Suprapubic skin (tissue), 4 donors: ENCODE data around the gene BICC1. TPM values are rescaled to one million over a fixed set of nuclear protein-coding genes. Genes with fewer than 3 reads are reported as not detected.
"Not testable (repeated sequence)": the region's sequence is repeated elsewhere in the genome, so short reads cannot be mapped to it uniquely, and the experiment has no call there.

Experiments
- DNase-seq, 2 donors: peaks; one replicate each; pipeline ENCODE4 v3.0.0-alpha.2; 2019; ENCODE audit warnings: low spot score in 2 of 2
- H3K27ac ChIP-seq: fragments of 200-600 bp; sonication (generic); one replicate; pipeline ENCODE4 v1.5.1; 2019
- H3K27me3 ChIP-seq: fragments of 200-600 bp; sonication (generic); one replicate; pipeline ENCODE4 v1.5.1; 2019
- H3K36me3 ChIP-seq: fragments of 200-600 bp; sonication (generic); one replicate; pipeline ENCODE4 v1.5.1; 2019
- H3K4me1 ChIP-seq: fragments of 200-600 bp; sonication (generic); one replicate; pipeline ENCODE4 v1.5.1; 2019
- H3K4me3 ChIP-seq: fragments of 200-600 bp; sonication (generic); one replicate; pipeline ENCODE4 v1.5.1; 2019; ENCODE audit warnings: mild to moderate bottlenecking
- H3K9me3 ChIP-seq: fragments of 200-600 bp; sonication (generic); one replicate; pipeline ENCODE4 v1.5.1; 2019
- EP300 ChIP-seq: sonication (generic); formaldehyde crosslinking; IDR thresholded peaks from one replicate; pipeline ENCODE4 v1.6.1; 2017; ENCODE audit warnings: antibody characterized with exemption
- POLR2A ChIP-seq, 2 donors: fragments of 450-650 bp; IDR thresholded peaks; one replicate each; pipeline ENCODE4 v1.6.1; 2017; ENCODE audit warnings: antibody characterized with exemption in 2 of 2, mild to moderate bottlenecking in 2 of 2, moderate library complexity in 2 of 2
- POLR2AphosphoS5 ChIP-seq, 3 donors: sonication (generic); formaldehyde crosslinking; IDR thresholded peaks; one replicate each; pipeline ENCODE4 v1.6.1; 2017; ENCODE audit warnings: antibody characterized with exemption in 3 of 3
- WGBS: methylation state at CpG from one replicate; pipeline ENCODE4 v1.1.5; 2018; 5-methylcytosine and 5-hydroxymethylcytosine counted together
- total RNA-seq, 4 donors: library from RNA; depleted of rRNA; stranded (reverse); fragments of >200 nt; gene quantifications; one replicate each; pipeline ENCODE4 v1.1.0, GENCODE V29; 2016
- TF ChIP-seq, protein P1 (sequence below), 2 donors: fragments of 200-600 bp in 1 of 2; fragments of 450-650 bp in 1 of 2; sonication (generic) in 1 of 2; IDR thresholded peaks; one replicate each; pipeline ENCODE4 v1.5.1; 2016 to 2019; ENCODE audit warnings: antibody characterized with exemption in 2 of 2, mild to moderate bottlenecking in 1 of 2, moderate library complexity in 1 of 2

Gene BICC1
- total RNA-seq, 4 donors from 2014 or later: 2.4 to 6.9 (median 3.5) TPM

DNA sequence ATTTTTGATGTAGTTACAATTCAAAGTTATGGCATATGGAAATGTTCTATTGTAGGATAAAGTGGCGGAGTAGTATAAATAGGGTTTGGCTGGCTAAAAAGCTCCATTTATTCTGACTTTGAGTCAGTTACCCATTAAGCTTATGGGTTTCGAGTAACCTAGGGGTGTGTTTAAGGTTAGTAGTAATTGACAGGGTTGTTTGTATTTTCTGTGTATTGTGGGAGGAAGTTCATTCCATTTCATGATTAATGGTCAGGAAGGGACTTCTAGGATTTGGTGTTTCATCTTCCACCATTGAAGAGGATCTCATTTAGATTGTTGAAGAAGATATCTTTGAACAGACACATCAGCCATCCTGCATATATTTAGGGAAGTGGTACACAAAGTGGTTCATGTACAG, 75.0 kb downstream of the BICC1 start:
- Histone ChIP-seq H3K27me3 (no peaks in the 10 kb centered on the region), H3K27ac (no peak overlapping the region), H3K4me1 (peaks cover 15% of the 10 kb centered on the region), H3K4me3 (no peak overlapping the region), H3K9me3 (no peaks in the 10 kb centered on the region), H3K36me3 (no peaks in the 10 kb centered on the region)
- DNase-seq: no peak
- WGBS: 93% methylated on average over 2 of the region's 2 CpGs
- TF ChIP-seq, protein P1, sequence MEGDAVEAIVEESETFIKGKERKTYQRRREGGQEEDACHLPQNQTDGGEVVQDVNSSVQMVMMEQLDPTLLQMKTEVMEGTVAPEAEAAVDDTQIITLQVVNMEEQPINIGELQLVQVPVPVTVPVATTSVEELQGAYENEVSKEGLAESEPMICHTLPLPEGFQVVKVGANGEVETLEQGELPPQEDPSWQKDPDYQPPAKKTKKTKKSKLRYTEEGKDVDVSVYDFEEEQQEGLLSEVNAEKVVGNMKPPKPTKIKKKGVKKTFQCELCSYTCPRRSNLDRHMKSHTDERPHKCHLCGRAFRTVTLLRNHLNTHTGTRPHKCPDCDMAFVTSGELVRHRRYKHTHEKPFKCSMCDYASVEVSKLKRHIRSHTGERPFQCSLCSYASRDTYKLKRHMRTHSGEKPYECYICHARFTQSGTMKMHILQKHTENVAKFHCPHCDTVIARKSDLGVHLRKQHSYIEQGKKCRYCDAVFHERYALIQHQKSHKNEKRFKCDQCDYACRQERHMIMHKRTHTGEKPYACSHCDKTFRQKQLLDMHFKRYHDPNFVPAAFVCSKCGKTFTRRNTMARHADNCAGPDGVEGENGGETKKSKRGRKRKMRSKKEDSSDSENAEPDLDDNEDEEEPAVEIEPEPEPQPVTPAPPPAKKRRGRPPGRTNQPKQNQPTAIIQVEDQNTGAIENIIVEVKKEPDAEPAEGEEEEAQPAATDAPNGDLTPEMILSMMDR (IDR thresholded peaks at IDR 0.05): no peak
- TF ChIP-seq EP300 (no peak), POLR2A (IDR thresholded peaks at IDR 0.05) (no peak), POLR2AphosphoS5 (IDR thresholded peaks at IDR 0.05) (no peak)

DNA sequence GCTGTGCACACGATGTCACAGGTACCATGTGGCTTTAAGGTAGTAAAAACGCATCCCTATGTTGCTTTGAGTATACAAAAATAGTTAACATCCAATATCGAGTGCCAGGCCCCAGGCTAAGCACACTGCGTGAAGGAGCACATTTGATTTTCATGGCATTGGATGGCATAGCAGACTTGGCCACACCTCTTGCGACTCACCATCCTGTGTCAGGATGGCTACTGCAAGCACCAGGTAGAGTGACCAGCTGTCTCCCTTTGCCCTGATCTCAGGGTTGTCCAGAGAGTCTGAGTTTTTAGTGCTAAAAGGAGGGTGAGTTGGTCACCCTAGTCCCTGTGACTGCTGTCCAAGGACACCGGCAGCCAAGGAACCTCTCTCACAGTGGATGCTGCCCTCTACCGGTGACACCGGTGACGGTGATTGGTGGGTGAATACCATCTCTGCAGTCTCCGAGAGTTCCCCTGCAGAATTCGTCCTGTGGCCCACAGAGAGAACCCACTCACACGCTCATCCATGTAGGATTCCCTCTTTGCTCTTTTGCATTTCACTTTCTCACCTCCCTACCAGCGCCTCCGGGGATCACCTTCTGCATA, 76.1 kb downstream of the BICC1 start:
- Histone ChIP-seq H3K4me1 (peaks cover 15% of the 10 kb centered on the region), H3K4me3 (no peak overlapping the region), H3K9me3 (no peaks in the 10 kb centered on the region), H3K27ac (no peak overlapping the region), H3K36me3 (no peaks in the 10 kb centered on the region), H3K27me3 (no peaks in the 10 kb centered on the region)
- 88% methylated on average over 12 of the region's 14 CpGs for WGBS
- no peak for TF ChIP-seq POLR2AphosphoS5 (IDR thresholded peaks at IDR 0.05)
- TF ChIP-seq, protein P1 (IDR thresholded peaks at IDR 0.05): no peak
- TF ChIP-seq POLR2A (IDR thresholded peaks at IDR 0.05): no peak
- no peak for TF ChIP-seq EP300
- no peak for DNase-seq

DNA sequence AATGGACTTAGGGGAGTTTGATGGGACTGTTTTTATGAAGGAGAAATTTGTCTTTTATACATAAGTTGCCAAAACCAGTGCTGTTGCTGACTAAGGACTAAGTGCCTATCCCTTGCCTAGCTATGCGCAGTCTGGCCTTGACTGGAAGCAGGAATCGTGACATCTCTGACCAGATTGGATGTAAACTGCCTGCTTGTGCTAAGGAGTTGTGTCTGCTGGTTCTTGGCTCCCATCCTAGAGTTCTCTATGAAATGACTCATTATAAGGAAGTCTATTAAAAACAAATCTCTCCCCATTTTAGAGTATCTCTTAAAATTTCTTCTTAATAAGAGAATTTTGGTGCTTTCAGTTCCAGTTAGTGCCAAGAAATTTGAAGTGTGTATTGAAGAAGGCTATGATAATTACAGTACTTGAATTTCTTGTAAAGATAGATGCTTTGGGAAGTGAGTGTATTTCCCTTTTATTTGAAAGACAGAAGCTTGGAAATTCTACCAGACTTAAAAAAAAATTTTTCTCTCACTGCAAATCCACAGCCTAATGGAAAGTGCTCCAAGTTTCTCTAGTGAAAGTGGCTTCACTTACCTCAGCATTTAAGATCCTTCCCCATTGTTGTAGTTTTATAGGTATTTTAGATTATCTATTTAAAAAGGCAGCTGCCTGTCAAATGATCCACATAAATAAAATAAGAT, 77.6 kb downstream of the BICC1 start:
- 19% methylated on average over 2 of the region's 2 CpGs for WGBS

DNA sequence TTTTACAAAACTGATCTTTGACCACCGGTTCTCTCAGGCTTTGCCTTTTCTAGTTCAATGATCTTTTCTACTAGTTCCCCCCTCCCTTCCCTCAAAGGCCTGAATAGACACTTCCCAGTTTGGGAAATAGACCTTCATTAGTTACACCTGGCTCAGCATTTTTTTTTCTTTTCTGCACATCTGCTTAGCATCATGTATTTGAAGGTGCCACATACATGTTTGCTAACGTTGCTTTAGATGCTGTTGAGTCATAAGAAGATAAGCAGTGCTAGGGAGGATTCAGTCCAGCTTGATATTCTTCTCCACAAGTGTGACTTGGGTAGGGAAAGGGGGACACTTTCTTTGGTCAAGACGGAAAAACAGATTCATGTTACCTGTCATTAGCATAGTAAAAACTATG, 78.3 kb downstream of the BICC1 start:
- no peak for DNase-seq
- H3K27ac ChIP-seq: no peak overlapping the region
- H3K9me3 ChIP-seq: no peaks in the 10 kb centered on the region
- no peak overlapping the region for H3K4me3 ChIP-seq
- TF ChIP-seq POLR2AphosphoS5 (IDR thresholded peaks at IDR 0.05) (no peak), EP300 (no peak), POLR2A (IDR thresholded peaks at IDR 0.05) (no peak)
- TF ChIP-seq, protein P1 (IDR thresholded peaks at IDR 0.05): no peak
- no peaks in the 10 kb centered on the region for H3K36me3 ChIP-seq
- H3K4me1 ChIP-seq: peaks cover 15% of the 10 kb centered on the region
- no peaks in the 10 kb centered on the region for H3K27me3 ChIP-seq
- 69% methylated on average over 3 of the region's 3 CpGs for WGBS

More for the DNA sequence above, 77.6 kb downstream of the BICC1 start:
- Histone ChIP-seq H3K27ac (no peak overlapping the region), H3K4me1 (peaks cover 15% of the 10 kb centered on the region), H3K27me3 (no peaks in the 10 kb centered on the region), H3K36me3 (no peaks in the 10 kb centered on the region), H3K4me3 (no peak overlapping the region), H3K9me3 (no peaks in the 10 kb centered on the region)
- TF ChIP-seq, protein P1 (IDR thresholded peaks at IDR 0.05): no peak
- TF ChIP-seq POLR2A (IDR thresholded peaks at IDR 0.05) (no peak), EP300 (no peak), POLR2AphosphoS5 (IDR thresholded peaks at IDR 0.05) (no peak)
- no peak for DNase-seq

DNA sequence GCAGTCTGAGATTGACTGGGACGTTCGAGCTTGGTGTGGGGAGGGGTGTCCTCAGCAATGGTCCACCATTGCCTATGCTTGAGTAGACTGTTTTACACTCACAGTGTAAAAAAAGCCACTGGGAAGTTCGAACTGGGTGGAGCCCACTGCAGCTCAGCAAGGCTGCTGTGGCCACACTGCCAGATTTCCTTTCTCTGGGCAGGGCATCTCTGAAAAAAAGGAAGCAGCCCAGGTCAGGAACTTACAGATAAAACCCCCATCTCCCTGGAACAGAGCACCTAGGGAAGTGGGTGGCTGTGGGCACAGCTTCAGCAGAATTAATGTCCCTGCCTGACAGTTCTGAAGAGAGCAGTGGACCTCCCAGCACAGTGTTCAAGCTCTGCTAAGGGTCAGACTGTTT, 80.3 kb downstream of the BICC1 start:
- no peaks in the 10 kb centered on the region for H3K27me3 ChIP-seq
- no peak overlapping the region for H3K4me3 ChIP-seq
- 79% methylated on average over 3 of the region's 3 CpGs for WGBS
- H3K36me3 ChIP-seq: no peaks in the 10 kb centered on the region
- H3K27ac ChIP-seq: no peak overlapping the region
- H3K9me3 ChIP-seq: no peaks in the 10 kb centered on the region
- DNase-seq: no peak
- peaks cover 15% of the 10 kb centered on the region for H3K4me1 ChIP-seq
- TF ChIP-seq POLR2A (IDR thresholded peaks at IDR 0.05): no peak
- TF ChIP-seq, protein P1 (IDR thresholded peaks at IDR 0.05): no peak

DNA sequence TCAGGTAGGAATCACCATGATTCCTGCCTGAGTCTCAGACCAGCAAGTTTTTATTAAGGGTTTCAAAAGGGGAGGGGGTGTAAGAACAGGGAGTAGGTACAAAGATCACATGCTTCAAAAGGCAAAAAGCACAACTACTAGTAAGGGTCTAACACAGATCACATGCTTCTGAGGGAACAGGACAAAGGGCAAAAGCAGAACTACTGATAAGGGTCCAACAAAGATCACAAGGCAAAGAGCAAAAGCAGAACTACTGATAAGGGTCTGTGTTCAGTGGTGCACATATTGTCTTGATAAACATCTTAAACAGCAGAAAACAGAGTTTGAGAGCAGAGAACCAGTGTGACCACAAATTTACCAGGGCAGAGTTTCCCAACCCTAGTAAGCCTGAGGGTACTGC, 84.5 kb downstream of the BICC1 start:
- H3K27me3 ChIP-seq, H3K27ac ChIP-seq, DNase-seq, H3K4me1 ChIP-seq, H3K4me3 ChIP-seq, H3K36me3 ChIP-seq, H3K9me3 ChIP-seq: not testable (repeated sequence)
